IMR-90 (cell line): ENCODE measurements around the gene NKD1. TPM values are rescaled to one million over a fixed set of nuclear protein-coding genes. Genes with fewer than 3 reads are reported as not detected.

Experiments used
- ATAC-seq: fragments of 200-7000 bp; cut with Tn5 transposase; 2 replicates; pipeline ENCODE4 v1.9.1; 2020; ENCODE audit warnings: low read depth, mild to moderate bottlenecking, moderate library complexity
- BruUV-seq: library from RNA; stranded (reverse); fragments of 400-500 nt; replicated peaks from 2 replicates; lab custom pipeline; 2021; lab: Mats Ljungman, UMichigan
- CTCF ChIA-PET: fragments of 300-600 bp; formaldehyde crosslinking; extraction: SDS; loops from one replicate; lab custom pipeline; 2021; ENCODE audit warnings: antibody characterized with exemption; lab: Yijun Ruan, JAX
- POLR2A ChIA-PET: fragments of 300-600 bp; sonication (Branson Sonifier 250); formaldehyde crosslinking; loops from one replicate; lab custom pipeline; 2022; ENCODE audit warnings: antibody characterized with exemption; ENCODE audit not compliant: unreplicated experiment; lab: Charles Lee
- DNase-seq: peaks from one replicate; pipeline ENCODE4 v3.0.0; 2013
- H2AFZ ChIP-seq: replicated peaks from 2 replicates; pipeline ENCODE3; 2013; ENCODE audit warnings: low read length, mild to moderate bottlenecking; ENCODE audit not compliant: poor library complexity
- H2AK5ac ChIP-seq: 2 replicates; pipeline ENCODE4 v1.6.1; 2013; ENCODE audit warnings: low read depth, low read length, inconsistent platforms
- H2AK9ac ChIP-seq: replicated peaks from 2 replicates; pipeline ENCODE3; 2013; ENCODE audit warnings: mild to moderate bottlenecking, low read depth, low read length, moderate library complexity; ENCODE audit not compliant: poor library complexity
- H2BK120ac ChIP-seq: 2 replicates; pipeline ENCODE4 v1.6.1; 2013; ENCODE audit warnings: low read depth, low read length, inconsistent platforms
- H2BK15ac ChIP-seq: 3 replicates; pipeline ENCODE4 v1.6.1; 2013; ENCODE audit warnings: low read depth, low read length, inconsistent platforms
- H2BK20ac ChIP-seq: 2 replicates; pipeline ENCODE4 v1.6.1; 2013; ENCODE audit warnings: low read depth, mild to moderate bottlenecking, inconsistent platforms, low read length, moderate library complexity
- H2BK5ac ChIP-seq: 2 replicates; pipeline ENCODE4 v1.6.1; 2013; ENCODE audit warnings: mild to moderate bottlenecking, low read depth, low read length, inconsistent platforms; ENCODE audit not compliant: poor library complexity, severe bottlenecking
- H3K14ac ChIP-seq: replicated peaks from 2 replicates; pipeline ENCODE4 v1.6.1; 2013; ENCODE audit warnings: low read depth, low read length, inconsistent platforms
- H3K18ac ChIP-seq: 2 replicates; pipeline ENCODE4 v1.6.1; 2013; ENCODE audit warnings: low read depth, low read length, control low read depth
- H3K23ac ChIP-seq: 2 replicates; pipeline ENCODE4 v1.6.1; 2013; ENCODE audit warnings: low read depth, low read length, inconsistent platforms
- H3K27ac ChIP-seq: 2 replicates; pipeline ENCODE4 v1.5.1; 2013; ENCODE audit warnings: mild to moderate bottlenecking, control low read depth, low read length; ENCODE audit not compliant: insufficient read depth
- H3K27me3 ChIP-seq: 2 replicates; pipeline ENCODE4 v1.6.1; 2013; ENCODE audit warnings: low read length; ENCODE audit not compliant: control insufficient read depth, insufficient read depth
- H3K36me3 ChIP-seq: 2 replicates; pipeline ENCODE4 v1.6.1; 2013; ENCODE audit warnings: low read length, mixed read lengths; ENCODE audit not compliant: control insufficient read depth, insufficient read depth
- H3K4ac ChIP-seq: 2 replicates; pipeline ENCODE4 v1.6.1; 2013; ENCODE audit warnings: low read depth, low read length, inconsistent platforms
- H3K4me1 ChIP-seq: 2 replicates; pipeline ENCODE4 v1.6.1; 2013; ENCODE audit warnings: low read length, mixed read lengths; ENCODE audit not compliant: control insufficient read depth, insufficient read depth
- H3K4me2 ChIP-seq: 2 replicates; pipeline ENCODE4 v1.6.1; 2013; ENCODE audit warnings: low read depth, mild to moderate bottlenecking, control low read depth, low read length, moderate library complexity
- H3K4me3 ChIP-seq: 2 replicates; pipeline ENCODE4 v1.5.1; 2013; ENCODE audit warnings: low read depth, mild to moderate bottlenecking, control low read depth, low read length, moderate library complexity; ENCODE audit not compliant: insufficient read depth
- H3K56ac ChIP-seq: 2 replicates; pipeline ENCODE4 v1.6.1; 2013; ENCODE audit warnings: low read length, inconsistent platforms; ENCODE audit not compliant: insufficient read depth; ENCODE audit errors: extremely low read depth
- H3K79me1 ChIP-seq, 2 experiments: 2 replicates each; pipeline ENCODE4 v1.6.1; 2013; ENCODE audit warnings: low read length in 2 of 2, inconsistent platforms in 1 of 2, low read depth in 1 of 2
- H3K9ac ChIP-seq: 2 replicates; pipeline ENCODE4 v1.6.1; 2013; ENCODE audit warnings: low read depth, low read length, control low read depth
- H3K9me1 ChIP-seq: 2 replicates; pipeline ENCODE4 v1.6.1; 2013; ENCODE audit warnings: low read length, inconsistent platforms; ENCODE audit not compliant: insufficient read depth
- H3K9me3 ChIP-seq: 2 replicates; pipeline ENCODE4 v1.6.1; 2013; ENCODE audit warnings: low read length; ENCODE audit not compliant: control insufficient read depth, insufficient read depth
- H4K20me1 ChIP-seq: 2 replicates; pipeline ENCODE4 v1.6.1; 2013; ENCODE audit warnings: low read length, inconsistent platforms; ENCODE audit not compliant: insufficient read depth
- H4K5ac ChIP-seq: 2 replicates; pipeline ENCODE4 v1.6.1; 2013; ENCODE audit warnings: mild to moderate bottlenecking, low read depth, low read length, control low read depth
- H4K8ac ChIP-seq, 2 experiments: 2 replicates each; pipeline ENCODE4 v1.6.1; 2013; ENCODE audit warnings: low read depth in 2 of 2, low read length in 2 of 2, control low read depth in 1 of 2, inconsistent platforms in 1 of 2
- H4K91ac ChIP-seq: 2 replicates; pipeline ENCODE4 v1.6.1; 2013; ENCODE audit warnings: low read depth, low read length, inconsistent platforms; ENCODE audit not compliant: insufficient read depth
- MAZ ChIP-seq: IDR thresholded peaks from 2 replicates; pipeline ENCODE4 v1.6.1; 2012; ENCODE audit warnings: low read depth, mild to moderate bottlenecking, low read length, improper control_type of control experiment, moderate library complexity, borderline replicate concordance
- SMC3 ChIP-seq: fragments of 150-350 bp; IDR thresholded peaks from 2 replicates; pipeline ENCODE4 v1.6.1; 2016; ENCODE audit warnings: low read depth, mild to moderate bottlenecking, antibody characterized with exemption, low read length, moderate library complexity
- WGBS, 2 experiments: methylation state at CpG; one replicate each; pipeline versions ENCODE4 v1.1.5 to v1.1.7; 2013; ENCODE audit warnings: missing lambda C conversion rate in 2 of 2; ENCODE audit not compliant: insufficient read length in 1 of 2; ENCODE audit errors: extremely low coverage in 2 of 2; 5-methylcytosine and 5-hydroxymethylcytosine counted together
- dilution Hi-C: fragments of 300-500 bp; cut with HindIII; formaldehyde crosslinking; loops from one replicate; pipeline ENCODE4 v1.14.3; 2018; ENCODE audit warnings: low sequenced_read_pairs; ENCODE audit not compliant: unreplicated experiment
- in situ Hi-C: fragments of 300-500 bp; cut with MboI; formaldehyde crosslinking; loops from 3 replicates; pipeline ENCODE4 v1.14.3; 2019; ENCODE audit warnings: low sequenced_read_pairs, inconsistent platforms, mixed read lengths
- intact Hi-C: fragments of 100-400 bp; cut with micrococcal nuclease; formaldehyde crosslinking; loops from 2 replicates; pipeline ENCODE4 v1.10.0; 2022
- polyA plus RNA-seq, 3 experiments: library from polyadenylated mRNA; depleted of rRNA; stranded (reverse); fragments of >200 nt; gene quantifications; 2 replicates each; pipeline ENCODE4 v1.2.3, GENCODE V29; 2012; ENCODE audit warnings: low replicate concordance in 1 of 3
- total RNA-seq: library from RNA; depleted of rRNA; stranded (reverse); fragments of >200 nt; gene quantifications from 2 replicates; pipeline ENCODE4 v1.2.3, GENCODE V29; 2012

Gene NKD1
- total and polyA plus RNA-seq, 2 of the 4 experiments (the other 2 are of a cell fraction): not detected

GRCh38 chr16:50611332-50611934, 63.2 kb downstream of the NKD1 start:
- Histone ChIP-seq H2AFZ (peak overlapping the region; percentile 27), H3K27ac (no peak overlapping the region), H3K56ac (no peak overlapping the region), H2BK15ac (no peak overlapping the region), H3K4me1 (no peaks in the 10 kb centered on the region), H3K4me2 (no peak overlapping the region), H2BK5ac (no peak overlapping the region), H2AK9ac (no peak overlapping the region), H4K91ac (no peak overlapping the region), H4K20me1 (no peaks in the 10 kb centered on the region), H3K4ac (no peak overlapping the region), H3K4me3 (no peak overlapping the region), H3K27me3 (peaks cover 32% of the 10 kb centered on the region), H2BK120ac (no peak overlapping the region), H3K9ac (no peak overlapping the region), H4K5ac (no peak overlapping the region), H3K14ac (no peak overlapping the region), H2AK5ac (no peak overlapping the region), H3K9me1 (no peaks in the 10 kb centered on the region), H4K8ac (no peak overlapping the region), H3K9me3 (no peaks in the 10 kb centered on the region), H3K36me3 (no peaks in the 10 kb centered on the region), H2BK20ac (no peak overlapping the region), H3K23ac (no peak overlapping the region), H3K18ac (no peak overlapping the region), H3K79me1 (no peaks in the 10 kb centered on the region)
- POLR2A ChIA-PET: no interaction called here
- BruUV-seq: no TSS peak
- DNase-seq (peak; percentile 6), ATAC-seq (no peak)
- 63% methylated on average over 2 of the region's 9 CpGs; no CpG with 5 or more reads in 1 of the 2 experiments for whole genome bisulfite sequencing, 2 experiments
- dilution Hi-C loops: no loop called here
- TF ChIP-seq SMC3 (no peak), MAZ (no peak)
- CTCF ChIA-PET: no interaction called here
- in situ Hi-C loops: no loop called here
- intact Hi-C loops: no loop called here
